Lower leg skin (tissue), 4 donors: ENCODE results near the gene ZCCHC2. TPM values are rescaled to one million over a fixed set of nuclear protein-coding genes. Genes with fewer than 3 reads are reported as not detected.

Experiments used
- DNase-seq, 2 donors: peaks; one replicate each; pipeline ENCODE4 v3.0.0-alpha.2; 2019; ENCODE audit warnings: low spot score in 2 of 2
- H3K4me3 ChIP-seq: fragments of 200-600 bp; sonication (generic); 2 replicates; pipeline ENCODE4 v1.5.1; 2017; ENCODE audit warnings: mild to moderate bottlenecking, low read depth; ENCODE audit not compliant: poor library complexity, severe bottlenecking
- POLR2A ChIP-seq, 2 donors: fragments of 450-650 bp; IDR thresholded peaks; one replicate each; pipeline ENCODE4 v1.6.1; 2016 to 2017; ENCODE audit warnings: antibody characterized with exemption in 2 of 2, mild to moderate bottlenecking in 1 of 2, moderate library complexity in 1 of 2
- WGBS, 2 donors: methylation state at CpG; one replicate each; pipeline ENCODE4 v1.1.5; 2018; 5-methylcytosine and 5-hydroxymethylcytosine counted together
- intact Hi-C: fragments of 100-400 bp; cut with DNase I; formaldehyde crosslinking; loops from one replicate; pipeline ENCODE4 v1.15.0; 2023; ENCODE audit warnings: low total_unique reads
- total RNA-seq, 4 donors: library from RNA; depleted of rRNA; stranded (reverse); fragments of >200 nt; gene quantifications; one replicate each; pipeline ENCODE4 v1.1.0, GENCODE V29; 2016
- TF ChIP-seq, protein P1 (sequence below), 3 donors: fragments of 450-650 bp; IDR thresholded peaks; one replicate each; pipeline ENCODE4 v1.5.1; 2016; ENCODE audit warnings: antibody characterized with exemption in 3 of 3, mild to moderate bottlenecking in 3 of 3, moderate library complexity in 2 of 3

The ZCCHC2 gene
- total RNA-seq, 4 donors from 2014 or later: 23.0 to 34.1 (median 27.8) TPM

- no peak overlapping the region for H3K4me3 ChIP-seq
- intact Hi-C loops: no loop called here
- DNase-seq: no peak
- 80 to 97% methylated on average over 1 of the region's 1 CpG for WGBS, 2 donors
- TF ChIP-seq, protein P1, sequence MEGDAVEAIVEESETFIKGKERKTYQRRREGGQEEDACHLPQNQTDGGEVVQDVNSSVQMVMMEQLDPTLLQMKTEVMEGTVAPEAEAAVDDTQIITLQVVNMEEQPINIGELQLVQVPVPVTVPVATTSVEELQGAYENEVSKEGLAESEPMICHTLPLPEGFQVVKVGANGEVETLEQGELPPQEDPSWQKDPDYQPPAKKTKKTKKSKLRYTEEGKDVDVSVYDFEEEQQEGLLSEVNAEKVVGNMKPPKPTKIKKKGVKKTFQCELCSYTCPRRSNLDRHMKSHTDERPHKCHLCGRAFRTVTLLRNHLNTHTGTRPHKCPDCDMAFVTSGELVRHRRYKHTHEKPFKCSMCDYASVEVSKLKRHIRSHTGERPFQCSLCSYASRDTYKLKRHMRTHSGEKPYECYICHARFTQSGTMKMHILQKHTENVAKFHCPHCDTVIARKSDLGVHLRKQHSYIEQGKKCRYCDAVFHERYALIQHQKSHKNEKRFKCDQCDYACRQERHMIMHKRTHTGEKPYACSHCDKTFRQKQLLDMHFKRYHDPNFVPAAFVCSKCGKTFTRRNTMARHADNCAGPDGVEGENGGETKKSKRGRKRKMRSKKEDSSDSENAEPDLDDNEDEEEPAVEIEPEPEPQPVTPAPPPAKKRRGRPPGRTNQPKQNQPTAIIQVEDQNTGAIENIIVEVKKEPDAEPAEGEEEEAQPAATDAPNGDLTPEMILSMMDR (IDR thresholded peaks at IDR 0.05): no peak
- TF ChIP-seq POLR2A (IDR thresholded peaks at IDR 0.05): no peak
These were observed 10.3 kb upstream of the ZCCHC2 start for GRCh38 chr18:62512532-62512931.

DNA sequence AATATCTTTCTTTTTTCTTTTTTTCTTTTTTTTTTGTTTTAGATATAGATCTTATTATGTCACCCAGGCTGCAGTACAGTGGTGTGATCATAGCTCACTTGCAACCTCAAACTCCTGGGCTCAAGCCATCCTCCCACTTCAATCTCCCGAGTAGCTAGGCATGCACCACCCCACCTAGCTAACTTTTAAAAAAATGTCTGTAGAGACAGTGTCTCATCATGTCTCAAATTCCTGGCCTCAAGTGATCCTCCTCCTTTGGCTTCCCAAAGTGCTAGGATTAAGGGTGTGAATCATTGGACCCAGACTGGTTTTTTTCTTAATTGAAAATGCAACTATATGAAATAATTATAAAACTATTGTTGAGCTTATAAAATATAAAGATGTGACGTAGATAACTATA, 9.8 kb upstream of the ZCCHC2 start:
- no peak for TF ChIP-seq POLR2A (IDR thresholded peaks at IDR 0.05)
- TF ChIP-seq, protein P1 (IDR thresholded peaks at IDR 0.05): no peak
- 49 to 60% methylated on average over 2 of the region's 2 CpGs for WGBS, 2 donors
- intact Hi-C loops: no loop called here
- H3K4me3 ChIP-seq: no peak overlapping the region
- DNase-seq: no peak

DNA sequence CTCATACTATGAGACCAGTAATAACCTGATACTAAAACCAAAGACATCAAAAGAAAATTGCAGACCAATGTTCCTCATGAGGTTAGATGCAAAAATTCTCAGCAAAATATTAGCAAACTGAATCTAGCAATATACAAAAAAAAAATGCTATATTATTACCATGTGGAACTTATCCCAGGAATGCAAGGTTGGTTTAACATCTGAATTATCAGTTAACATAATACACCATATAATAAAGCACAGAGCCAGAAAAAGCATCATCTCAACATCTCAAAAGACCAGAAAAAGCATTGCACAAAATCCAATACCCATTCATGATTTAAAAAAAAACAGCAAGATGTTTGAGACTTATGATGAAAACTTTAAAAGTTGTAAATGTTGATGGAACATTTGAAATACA, 8.3 kb upstream of the ZCCHC2 start:
- no peak for TF ChIP-seq POLR2A (IDR thresholded peaks at IDR 0.05)
- TF ChIP-seq, protein P1 (IDR thresholded peaks at IDR 0.05): no peak
- H3K4me3 ChIP-seq: no peak overlapping the region
- intact Hi-C loops: no loop called here
- DNase-seq: no peak

- DNase-seq: no peak
- no peak overlapping the region for H3K4me3 ChIP-seq
- TF ChIP-seq, protein P1 (IDR thresholded peaks at IDR 0.05): no peak
- TF ChIP-seq POLR2A (IDR thresholded peaks at IDR 0.05): no peak
- 44 to 46% methylated on average over 1 of the region's 1 CpG for WGBS, 2 donors
- intact Hi-C loops: no loop called here
These were observed 6.6 kb upstream of the ZCCHC2 start for GRCh38 chr18:62516242-62516641.

DNA sequence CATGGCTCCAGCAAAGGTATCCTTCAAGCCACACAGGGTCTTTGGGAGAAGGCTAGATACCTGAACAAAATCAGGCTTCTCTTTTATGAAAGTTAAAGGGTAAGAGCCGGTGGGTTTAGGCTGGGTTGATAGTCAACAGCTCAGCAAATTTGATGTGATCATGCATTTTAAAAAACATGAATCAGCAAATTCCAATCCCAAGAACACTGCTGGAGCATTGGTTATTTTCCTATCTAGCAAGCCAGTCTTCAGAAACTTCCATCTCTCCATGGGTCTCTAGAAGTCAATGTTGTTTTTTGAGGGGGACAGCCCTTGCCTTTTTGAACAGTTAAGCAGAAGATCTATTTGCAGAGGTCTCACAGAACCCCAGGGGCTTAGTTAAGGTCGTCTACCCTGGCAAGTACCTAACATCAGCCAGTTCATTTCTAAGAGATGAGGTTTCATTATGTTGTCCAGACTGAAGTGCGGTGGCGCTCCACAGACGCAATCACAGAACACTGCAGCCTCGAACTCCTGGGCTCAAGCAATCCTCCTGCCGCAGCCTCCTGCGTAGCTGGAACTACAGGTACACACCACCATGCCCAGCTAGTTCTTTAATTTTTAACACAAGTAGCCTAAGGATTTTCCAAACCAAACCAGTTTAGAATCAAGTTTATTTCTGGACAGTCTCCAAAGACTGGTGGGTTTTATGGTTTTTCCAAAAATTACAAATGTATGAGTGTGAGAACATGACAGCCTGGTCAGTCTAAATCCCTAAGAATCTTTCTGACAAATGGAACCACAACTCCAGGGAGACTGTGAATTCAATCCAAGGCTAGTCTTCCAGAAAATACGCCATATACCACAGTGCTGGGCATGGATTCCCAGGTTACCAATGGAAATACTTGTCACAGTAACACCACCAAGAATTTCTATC, 4.1 kb upstream of the ZCCHC2 start:
- intact Hi-C loops: no loop called here
- DNase-seq: no peak
- H3K4me3 ChIP-seq: no peak overlapping the region
- no peak for TF ChIP-seq POLR2A (IDR thresholded peaks at IDR 0.05)
- TF ChIP-seq, protein P1 (IDR thresholded peaks at IDR 0.05): no peak
- WGBS, 2 donors: 92 to 94% methylated on average over 9 of the region's 9 CpGs
